ENCODE measurements around the gene TPCN2.

- TF ChIP-seq POLR2A (IDR thresholded peaks at IDR 0.05) (no peak), CTCF (IDR thresholded peaks at IDR 0.05) (no peak)
These were observed 15.0 kb downstream of the TPCN2 start for GRCh38 chr11:69063652-69064260.
